Stimulated activated naive CD8-positive, alpha-beta T cell treated with anti-CD3 and anti-CD28 coated beads, Interleukin-15, amount 100 ng/mL, for 72 hours (primary cell): Measurements from ENCODE around the gene KLF5.
"Not testable (repeated sequence)": the region's sequence is repeated elsewhere in the genome, so short reads cannot be mapped to it uniquely, and the experiment has no call there.

Experiments used
- ATAC-seq: fragments of 150-1000 bp; cut with Tn5 transposase; 2 replicates; pipeline ENCODE4 v1.10.0; 2021; ENCODE audit warnings: mild to moderate bottlenecking, moderate library complexity
- DNase-seq, 2 donors: peaks; one replicate each; pipeline ENCODE4 v3.0.0; 2021 to 2022
- H3K27ac Mint-ChIP-seq, 2 donors: one replicate each; pipeline ENCODE4 v1.8.0; 2022; ENCODE audit warnings: mild to moderate bottlenecking in 2 of 2, mixed read lengths in 2 of 2, moderate library complexity in 2 of 2
- H3K27me3 Mint-ChIP-seq: one replicate; pipeline ENCODE4 v1.8.0; 2022; ENCODE audit warnings: mixed read lengths
- H3K4me1 Mint-ChIP-seq: one replicate; pipeline ENCODE4 v1.8.0; 2022; ENCODE audit warnings: mild to moderate bottlenecking, mixed read lengths
- H3K4me3 Mint-ChIP-seq, 2 donors: one replicate each; pipeline ENCODE4 v1.8.0; 2022; ENCODE audit warnings: mild to moderate bottlenecking in 2 of 2, mixed read lengths in 2 of 2, moderate library complexity in 1 of 2
- H3K9me3 Mint-ChIP-seq, 2 donors: one replicate each; pipeline ENCODE4 v1.8.0; 2022; ENCODE audit warnings: mixed read lengths in 2 of 2

KLF5 gene

GRCh38 chr13:73058736-73059459 lies at the start of gene KLF5:
Gene KLF5 (plus strand): TSS chr13:73059005. CDS start chr13:73059328, 323 bp downstream.
- H3K9me3 Mint-ChIP-seq: no peaks in the 10 kb centered on the region
- H3K27me3 Mint-ChIP-seq: peaks cover 53% of the 10 kb centered on the region
- DNase-seq: peak; percentile 95
- H3K4me3 Mint-ChIP-seq: peak within 1 kb of the TSS; percentile 84 to 98
- ATAC-seq: peak; percentile 98
- peaks cover 27% of the 10 kb centered on the region for H3K4me1 Mint-ChIP-seq
- H3K27ac Mint-ChIP-seq: peak within 1 kb of the TSS; percentile 23 to 28

GRCh38 chr13:73011751-73012150 lies 47.1 kb upstream of the KLF5 start:
- H3K27me3 Mint-ChIP-seq: no peaks in the 10 kb centered on the region
- H3K4me1 Mint-ChIP-seq: no peaks in the 10 kb centered on the region
- DNase-seq (no peak), ATAC-seq (no peak)
- no peak overlapping the region for H3K4me3 Mint-ChIP-seq
- no peaks in the 10 kb centered on the region for H3K9me3 Mint-ChIP-seq
- H3K27ac Mint-ChIP-seq: no peak overlapping the region

- DNase-seq (no peak), ATAC-seq (no peak)
- H3K4me3 Mint-ChIP-seq: no peak overlapping the region
- no peaks in the 10 kb centered on the region for H3K9me3 Mint-ChIP-seq
- no peaks in the 10 kb centered on the region for H3K4me1 Mint-ChIP-seq
- H3K27me3 Mint-ChIP-seq: no peaks in the 10 kb centered on the region
- H3K27ac Mint-ChIP-seq: no peak overlapping the region
Observed at GRCh38 chr13:73015805-73016204, 43.0 kb upstream of the KLF5 start.

- Mint-ChIP-seq H3K9me3 (no peaks in the 10 kb centered on the region), H3K4me3 (no peak overlapping the region), H3K4me1 (no peaks in the 10 kb centered on the region), H3K27me3 (no peaks in the 10 kb centered on the region), H3K27ac (no peak overlapping the region)
- ATAC-seq (no peak), DNase-seq (no peak)
Observed at GRCh38 chr13:73018336-73018735, 40.5 kb upstream of the KLF5 start.

- H3K27me3 Mint-ChIP-seq: no peaks in the 10 kb centered on the region
- peak; percentile 82 for ATAC-seq
- H3K4me1 Mint-ChIP-seq: peaks cover 16% of the 10 kb centered on the region
- DNase-seq: no peak
- peak overlapping the region; percentile 46 to 79 for H3K27ac Mint-ChIP-seq
- H3K9me3 Mint-ChIP-seq: no peaks in the 10 kb centered on the region
- no peak overlapping the region for H3K4me3 Mint-ChIP-seq
Observed at GRCh38 chr13:73025217-73026012, 33.4 kb upstream of the KLF5 start.

GRCh38 chr13:73034901-73035300 lies 23.9 kb upstream of the KLF5 start:
- H3K4me3 Mint-ChIP-seq: no peak overlapping the region

GRCh38 chr13:73035660-73036059 lies 23.1 kb upstream of the KLF5 start:
- no peak overlapping the region for H3K27ac Mint-ChIP-seq
- H3K9me3 Mint-ChIP-seq: no peaks in the 10 kb centered on the region
- no peak for ATAC-seq
- no peak overlapping the region for H3K4me3 Mint-ChIP-seq
- no peaks in the 10 kb centered on the region for H3K4me1 Mint-ChIP-seq
- H3K27me3 Mint-ChIP-seq: no peaks in the 10 kb centered on the region
- no peak for DNase-seq

More at GRCh38 chr13:73034901-73035300, 23.9 kb upstream of the KLF5 start:
- Mint-ChIP-seq H3K4me1 (no peaks in the 10 kb centered on the region), H3K27ac (no peak overlapping the region), H3K9me3 (no peaks in the 10 kb centered on the region), H3K27me3 (no peaks in the 10 kb centered on the region)
- DNase-seq: no peak
- ATAC-seq: no peak

- no peak overlapping the region for H3K4me3 Mint-ChIP-seq
- ATAC-seq: no peak
- H3K27me3 Mint-ChIP-seq: no peaks in the 10 kb centered on the region
- no peak for DNase-seq
- no peaks in the 10 kb centered on the region for H3K4me1 Mint-ChIP-seq
- no peaks in the 10 kb centered on the region for H3K9me3 Mint-ChIP-seq
- no peak overlapping the region for H3K27ac Mint-ChIP-seq
Observed at GRCh38 chr13:73036566-73036965, 22.2 kb upstream of the KLF5 start.

GRCh38 chr13:73038064-73038463 lies 20.7 kb upstream of the KLF5 start:
- Mint-ChIP-seq H3K9me3 (no peaks in the 10 kb centered on the region), H3K27me3 (no peaks in the 10 kb centered on the region), H3K27ac (no peak overlapping the region), H3K4me1 (no peaks in the 10 kb centered on the region), H3K4me3 (no peak overlapping the region)
- DNase-seq (no peak), ATAC-seq (no peak)

- Mint-ChIP-seq H3K9me3 (no peaks in the 10 kb centered on the region), H3K4me3 (no peak overlapping the region), H3K4me1 (no peaks in the 10 kb centered on the region), H3K27me3 (no peaks in the 10 kb centered on the region), H3K27ac (no peak overlapping the region)
- ATAC-seq (no peak), DNase-seq (no peak)
Observed at GRCh38 chr13:73039201-73040108, 19.4 kb upstream of the KLF5 start.

GRCh38 chr13:73040484-73040883 lies 18.3 kb upstream of the KLF5 start:
- Mint-ChIP-seq H3K4me1 (no peaks in the 10 kb centered on the region), H3K9me3 (no peaks in the 10 kb centered on the region), H3K27me3 (no peaks in the 10 kb centered on the region), H3K27ac (no peak overlapping the region), H3K4me3 (no peak overlapping the region)
- ATAC-seq: no peak
- no peak for DNase-seq

GRCh38 chr13:73040968-73041596 lies 17.7 kb upstream of the KLF5 start:
- no peak overlapping the region for H3K4me3 Mint-ChIP-seq
- ATAC-seq: no peak
- H3K27ac Mint-ChIP-seq: no peak overlapping the region

GRCh38 chr13:73045031-73045430 lies 13.8 kb upstream of the KLF5 start:
- no peak overlapping the region for H3K27ac Mint-ChIP-seq
- H3K4me1 Mint-ChIP-seq: no peaks in the 10 kb centered on the region
- DNase-seq: no peak
- no peak overlapping the region for H3K4me3 Mint-ChIP-seq
- no peaks in the 10 kb centered on the region for H3K27me3 Mint-ChIP-seq
- no peaks in the 10 kb centered on the region for H3K9me3 Mint-ChIP-seq
- ATAC-seq: no peak

More at GRCh38 chr13:73040968-73041596, 17.7 kb upstream of the KLF5 start:
- Mint-ChIP-seq H3K4me1 (no peaks in the 10 kb centered on the region), H3K27me3 (no peaks in the 10 kb centered on the region), H3K9me3 (no peaks in the 10 kb centered on the region)
- no peak for DNase-seq

GRCh38 chr13:73048615-73049014 lies 10.2 kb upstream of the KLF5 start:
- not testable (repeated sequence) for ATAC-seq, H3K9me3 Mint-ChIP-seq, DNase-seq, H3K4me1 Mint-ChIP-seq, H3K4me3 Mint-ChIP-seq, H3K27ac Mint-ChIP-seq, H3K27me3 Mint-ChIP-seq

- Mint-ChIP-seq H3K27ac (no peak overlapping the region), H3K4me3 (no peak overlapping the region), H3K9me3 (no peaks in the 10 kb centered on the region), H3K4me1 (peaks cover 10% of the 10 kb centered on the region), H3K27me3 (peaks cover 27% of the 10 kb centered on the region)
- DNase-seq: no peak
- no peak for ATAC-seq
Observed at GRCh38 chr13:73054712-73055111, 4.1 kb upstream of the KLF5 start.
